PC-3 (cell line): ENCODE data around the gene TACC2.

Source experiments
- CTCF ChIP-seq: fragments of 300-600 bp; sonication (generic); conservative IDR thresholded peaks from 2 replicates; pipeline ENCODE4 v1.5.1; 2017; ENCODE audit warnings: antibody characterized with exemption, low read depth, mild to moderate bottlenecking, low read length
- EZH2phosphoT487 ChIP-seq: fragments of 300-600 bp; sonication (generic); IDR thresholded peaks from 2 replicates; pipeline ENCODE4 v1.6.1; 2018; ENCODE audit warnings: mild to moderate bottlenecking, antibody characterized with exemption, low read length, borderline replicate concordance

- TF ChIP-seq CTCF = no peak
- TF ChIP-seq EZH2phosphoT487 = no peak
Measured at GRCh38 chr10:122199689-122200088, 210.7 kb downstream of the TACC2 start.
